Thoracic aorta (tissue), 2 donors: ENCODE results near the gene EFHC1. TPM values are rescaled to one million over a fixed set of nuclear protein-coding genes. Genes with fewer than 3 reads are reported as not detected.

Experiments used
- ATAC-seq: fragments of 150-250 bp; one replicate; pipeline ENCODE4 v1.8.0; 2017; ENCODE audit warnings: low read depth; ENCODE audit not compliant: insufficient number of reproducible peaks, low FRiP score
- DNase-seq: peaks from one replicate; pipeline ENCODE4 v3.0.0-alpha.2; 2020; ENCODE audit warnings: low spot score
- H3K27ac ChIP-seq, 2 donors: fragments of 200-600 bp; sonication (generic); 1 replicate in 1 of 2; 2 replicates in 1 of 2; pipeline ENCODE4 v1.5.1; 2016; ENCODE audit warnings: mild to moderate bottlenecking in 2 of 2, moderate library complexity in 2 of 2
- H3K27me3 ChIP-seq: fragments of 200-600 bp; sonication (generic); replicated peaks from 2 replicates; pipeline ENCODE4 v1.6.0; 2016; ENCODE audit warnings: mild to moderate bottlenecking; ENCODE audit not compliant: insufficient read depth
- H3K36me3 ChIP-seq: fragments of 200-600 bp; sonication (generic); one replicate; pipeline ENCODE4 v1.5.1; 2016
- H3K4me1 ChIP-seq, 2 donors: fragments of 200-600 bp; sonication (generic); 1 replicate in 1 of 2; 2 replicates in 1 of 2; pipeline versions ENCODE4 v1.5.1 to v1.6.0; 2016; ENCODE audit warnings: low read depth in 2 of 2, mild to moderate bottlenecking in 1 of 2; ENCODE audit not compliant: control insufficient read depth in 1 of 2
- H3K4me3 ChIP-seq: fragments of 200-600 bp; sonication (generic); 2 replicates; pipeline ENCODE4 v1.5.1; 2016; ENCODE audit warnings: mild to moderate bottlenecking
- H3K9me3 ChIP-seq: fragments of 200-600 bp; sonication (generic); 2 replicates; pipeline ENCODE4 v1.5.1; 2016
- total RNA-seq, 2 donors: library from RNA; depleted of rRNA; stranded (reverse); fragments of >200 nt; gene quantifications; one replicate each; pipeline versions ENCODE4 v1.1.0 to v1.2.3, GENCODE V29; 2016
- TF ChIP-seq, protein P1 (sequence below): fragments of 200-600 bp; sonication (generic); IDR thresholded peaks from one replicate; pipeline ENCODE4 v1.5.1; 2019; ENCODE audit warnings: antibody characterized with exemption

The EFHC1 gene
- total RNA-seq, 2 donors from 2014 or later = 13.5 to 14.9 TPM

DNA sequence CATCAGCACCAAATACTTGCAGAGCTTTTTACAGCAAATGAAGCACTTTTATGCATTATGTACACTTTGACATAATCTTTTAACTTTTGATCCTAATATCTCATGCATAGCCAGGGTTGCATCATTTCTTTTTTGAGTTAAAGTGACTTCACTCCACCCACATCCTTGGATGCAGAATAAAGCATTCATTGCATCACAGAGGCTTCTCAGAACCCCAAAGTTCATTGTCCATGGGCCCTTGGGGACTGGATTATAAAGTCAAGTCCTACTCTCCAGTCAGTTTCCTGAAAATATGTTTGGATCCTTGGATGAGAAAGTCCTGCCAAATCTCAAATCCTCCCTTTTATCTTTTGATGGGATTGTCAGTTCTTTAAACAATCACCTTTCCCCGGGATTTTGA lies 10.6 kb upstream of the EFHC1 start:
- Histone ChIP-seq H3K36me3 (no peaks in the 10 kb centered on the region), H3K4me1 (no peaks in the 10 kb centered on the region), H3K27ac (no peak overlapping the region), H3K9me3 (no peaks in the 10 kb centered on the region), H3K4me3 (no peak overlapping the region), H3K27me3 (no peaks in the 10 kb centered on the region)
- no peak for DNase-seq
- ATAC-seq = no peak
- TF ChIP-seq, protein P1, sequence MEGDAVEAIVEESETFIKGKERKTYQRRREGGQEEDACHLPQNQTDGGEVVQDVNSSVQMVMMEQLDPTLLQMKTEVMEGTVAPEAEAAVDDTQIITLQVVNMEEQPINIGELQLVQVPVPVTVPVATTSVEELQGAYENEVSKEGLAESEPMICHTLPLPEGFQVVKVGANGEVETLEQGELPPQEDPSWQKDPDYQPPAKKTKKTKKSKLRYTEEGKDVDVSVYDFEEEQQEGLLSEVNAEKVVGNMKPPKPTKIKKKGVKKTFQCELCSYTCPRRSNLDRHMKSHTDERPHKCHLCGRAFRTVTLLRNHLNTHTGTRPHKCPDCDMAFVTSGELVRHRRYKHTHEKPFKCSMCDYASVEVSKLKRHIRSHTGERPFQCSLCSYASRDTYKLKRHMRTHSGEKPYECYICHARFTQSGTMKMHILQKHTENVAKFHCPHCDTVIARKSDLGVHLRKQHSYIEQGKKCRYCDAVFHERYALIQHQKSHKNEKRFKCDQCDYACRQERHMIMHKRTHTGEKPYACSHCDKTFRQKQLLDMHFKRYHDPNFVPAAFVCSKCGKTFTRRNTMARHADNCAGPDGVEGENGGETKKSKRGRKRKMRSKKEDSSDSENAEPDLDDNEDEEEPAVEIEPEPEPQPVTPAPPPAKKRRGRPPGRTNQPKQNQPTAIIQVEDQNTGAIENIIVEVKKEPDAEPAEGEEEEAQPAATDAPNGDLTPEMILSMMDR = no peak

GRCh38 chr6:52410979-52411378 lies 9.2 kb upstream of the EFHC1 start:
- TF ChIP-seq, protein P1 = no peak
- Histone ChIP-seq H3K27me3 (no peaks in the 10 kb centered on the region), H3K4me1 (no peaks in the 10 kb centered on the region), H3K9me3 (no peaks in the 10 kb centered on the region), H3K36me3 (no peaks in the 10 kb centered on the region), H3K4me3 (no peak overlapping the region), H3K27ac (no peak overlapping the region)
- DNase-seq = no peak
- no peak for ATAC-seq

DNA sequence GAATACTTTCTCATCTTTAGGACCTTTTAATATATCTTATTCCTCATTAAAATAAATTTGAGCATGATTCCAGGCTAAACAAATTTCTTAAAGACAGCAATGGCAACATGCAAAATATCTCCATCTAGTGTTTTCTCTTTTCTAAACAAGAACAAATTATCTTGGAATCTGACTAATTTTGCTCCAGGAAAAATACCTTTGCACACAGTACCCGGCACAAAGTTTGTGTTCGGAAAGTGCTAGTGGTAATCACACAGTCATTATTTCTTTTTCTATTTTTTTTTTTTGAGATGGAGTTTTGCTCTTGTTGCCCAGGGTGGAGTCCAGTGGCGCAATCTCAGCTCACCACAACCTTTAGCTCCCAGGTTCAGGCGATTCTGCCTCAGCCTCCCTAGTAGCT lies 8.2 kb upstream of the EFHC1 start:
- ATAC-seq = no peak

DNA sequence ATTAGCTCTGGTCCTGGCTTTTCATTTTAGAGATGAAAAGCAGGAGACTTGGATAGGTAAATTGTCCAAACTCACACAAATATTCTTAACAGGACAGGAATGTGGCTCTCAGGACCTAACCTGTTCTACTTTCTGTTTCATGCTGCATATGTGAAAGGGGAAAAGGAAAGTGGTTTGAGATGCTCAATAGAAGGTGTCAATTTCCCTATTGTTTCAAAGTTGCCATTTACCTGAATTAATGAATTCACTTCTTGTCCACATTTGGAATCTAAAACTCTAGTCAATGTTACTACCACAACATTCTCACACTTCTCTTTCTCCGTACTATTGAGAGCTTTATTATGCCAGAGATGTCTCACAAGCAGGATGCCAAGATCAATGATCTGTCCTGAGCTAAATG lies 4.8 kb upstream of the EFHC1 start:
- DNase-seq (no peak), ATAC-seq (no peak)
- TF ChIP-seq, protein P1 = no peak
- Histone ChIP-seq H3K4me1 (peaks cover 4 to 20% of the 10 kb centered on the region in 2 donors), H3K27ac (no peak overlapping the region), H3K4me3 (no peak overlapping the region), H3K36me3 (no peaks in the 10 kb centered on the region), H3K9me3 (no peaks in the 10 kb centered on the region), H3K27me3 (no peaks in the 10 kb centered on the region)

More for the DNA sequence above, 8.2 kb upstream of the EFHC1 start:
- H3K27me3 ChIP-seq = no peaks in the 10 kb centered on the region
- H3K36me3 ChIP-seq = no peaks in the 10 kb centered on the region
- peaks cover 0 to 4% of the 10 kb centered on the region in 2 donors for H3K4me1 ChIP-seq
- H3K4me3 ChIP-seq = no peak overlapping the region
- H3K9me3 ChIP-seq = no peaks in the 10 kb centered on the region
- H3K27ac ChIP-seq = no peak overlapping the region
- no peak for DNase-seq
- TF ChIP-seq, protein P1 = no peak

- Histone ChIP-seq H3K4me3 (no peak overlapping the region), H3K27me3 (no peaks in the 10 kb centered on the region), H3K4me1 (peaks cover 4 to 25% of the 10 kb centered on the region in 2 donors), H3K36me3 (no peaks in the 10 kb centered on the region), H3K9me3 (no peaks in the 10 kb centered on the region), H3K27ac (no peak overlapping the region)
- TF ChIP-seq, protein P1 = no peak
- DNase-seq = no peak
- no peak for ATAC-seq
Measured at GRCh38 chr6:52415917-52416628, 4.1 kb upstream of the EFHC1 start.
